ENCODE measurements around the gene KDM4E. TPM values are rescaled to one million over a fixed set of nuclear protein-coding genes. Genes with fewer than 3 reads are reported as not detected.

The KDM4E gene
- total and polyA plus RNA-seq, 7 experiments from 2014 or later: not detected

Other genes starting within 250 kb of the KDM4E start
- gene CWC15, start 51.7 kb upstream of the KDM4E start, total RNA-seq: 10 to 100 TPM; 64.1 to 94.7 (median 66.8) TPM
- 10 to 100 TPM; 47.8 to 71.0 TPM for gene CWC15, start 51.7 kb upstream of the KDM4E start, polyA plus RNA-seq
- under 1 TPM; 0.32 to 0.70 (median 0.68) TPM for gene KDM4D, start 51.5 kb upstream of the KDM4E start, total RNA-seq
- under 1 TPM; 0.44 to 0.66 TPM for gene KDM4D, start 51.5 kb upstream of the KDM4E start, polyA plus RNA-seq
- gene KDM4F, start 24.2 kb downstream of the KDM4E start, total RNA-seq: not detected
- gene KDM4F, start 24.2 kb downstream of the KDM4E start, polyA plus RNA-seq: not detected
- gene SRSF8, start 41.7 kb downstream of the KDM4E start, total RNA-seq: 100 to 1,000 TPM in 2 of 5 experiments, 10 to 100 TPM in 3; 42.3 to 112 (median 53.4) TPM
- gene SRSF8, start 41.7 kb downstream of the KDM4E start, polyA plus RNA-seq: 100 to 1,000 TPM in 1 of 2 donors, 10 to 100 TPM in 1; 86.2 to 116 TPM
- 10 to 100 TPM in 1 of 5 experiments, 1 to 10 TPM in 4; 4.7 to 23.2 (median 8.6) TPM for gene ENDOD1, start 64.6 kb downstream of the KDM4E start, total RNA-seq
- 1 to 10 TPM; 5.3 to 6.0 TPM for gene ENDOD1, start 64.6 kb downstream of the KDM4E start, polyA plus RNA-seq
- 100 to 1,000 TPM in 3 of 5 experiments, 10 to 100 TPM in 2; 77.5 to 262 (median 133) TPM for gene SESN3, start 205.9 kb downstream of the KDM4E start, total RNA-seq
- 1 to 10 TPM; 4.2 TPM for gene SESN3, start 205.9 kb downstream of the KDM4E start, polyA plus RNA-seq

Data from naive thymus-derived CD4-positive, alpha-beta T cell (primary cell).